Fibroblast of peridontal ligament (primary cell): ENCODE data around the gene CDKN2B.
"Not testable (repeated sequence)": the region's sequence is repeated elsewhere in the genome, so short reads cannot be mapped to it uniquely, and the experiment has no call there.

Experiments used
- DNase-seq: peaks from one replicate; pipeline ENCODE4 v3.0.0-alpha.2; 2010; ENCODE audit errors: extremely low read depth

Gene CDKN2B, protein sequence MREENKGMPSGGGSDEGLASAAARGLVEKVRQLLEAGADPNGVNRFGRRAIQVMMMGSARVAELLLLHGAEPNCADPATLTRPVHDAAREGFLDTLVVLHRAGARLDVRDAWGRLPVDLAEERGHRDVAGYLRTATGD

GRCh38 chr9:22008717-22009505 lies at the start of gene CDKN2B:
CDKN2B (minus strand) TSS chr9:22009305; CDS start chr9:22008953, 352 bp downstream.
- DNase-seq = peak; percentile 97

DNA sequence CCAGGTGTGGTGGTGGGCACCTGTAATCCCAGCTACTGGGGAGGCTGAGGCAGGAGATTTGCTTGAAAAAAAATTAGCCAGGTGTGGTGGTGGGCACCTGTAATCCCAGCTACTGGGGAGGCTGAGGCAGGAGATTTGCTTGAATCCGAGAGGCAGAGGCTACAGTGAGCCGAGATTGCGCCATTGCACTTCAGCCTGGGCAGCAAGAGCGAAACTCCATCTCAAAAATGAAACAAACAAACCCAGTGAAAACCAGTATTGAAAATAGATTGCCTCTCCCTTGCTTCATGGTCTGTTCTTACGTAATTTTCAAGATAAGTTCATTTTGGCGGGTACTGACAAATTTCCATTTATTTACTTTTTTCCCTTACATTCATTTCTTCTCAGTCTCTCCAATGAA lies 48.9 kb upstream of the CDKN2B start:
- DNase-seq = not testable (repeated sequence)

DNA sequence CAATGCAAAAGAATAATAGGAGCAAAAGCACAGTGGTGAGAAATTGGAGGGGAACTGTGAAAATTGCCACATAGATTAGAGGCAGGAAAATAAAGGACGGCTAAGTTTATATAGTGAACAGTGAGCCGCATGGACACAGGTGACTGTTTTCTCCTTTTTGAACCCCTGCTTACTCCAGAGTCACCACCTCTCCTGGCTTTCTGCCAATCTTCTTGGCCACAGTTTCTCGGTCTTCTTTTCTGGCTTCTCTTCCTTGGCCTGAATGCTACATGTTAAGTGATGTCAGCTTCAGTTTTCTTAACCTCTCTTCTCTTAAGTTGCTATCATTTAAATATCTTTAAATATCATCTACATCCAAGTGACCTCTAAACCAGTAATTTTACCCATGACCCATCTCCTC lies 47.3 kb upstream of the CDKN2B start:
- no peak for DNase-seq

DNA sequence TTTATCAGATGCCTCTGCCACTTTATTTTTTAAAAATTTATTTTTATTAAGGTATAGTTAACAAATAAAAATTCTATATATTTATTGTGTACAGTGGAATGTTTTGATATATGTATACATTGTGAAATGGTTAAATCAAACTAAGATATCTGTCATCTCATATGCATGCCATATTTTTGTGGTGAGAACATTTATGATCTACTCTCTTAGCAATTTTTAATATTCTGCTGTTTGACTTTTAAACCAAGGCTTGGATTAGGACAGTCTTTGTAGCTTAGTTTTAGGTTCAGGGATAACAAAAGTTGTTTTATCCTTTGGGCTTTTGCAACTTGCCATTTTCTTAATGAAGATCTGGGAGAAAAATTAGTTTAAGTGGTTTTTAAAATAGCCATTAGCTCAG lies 46.0 kb upstream of the CDKN2B start:
- no peak for DNase-seq

GRCh38 chr9:22054529-22054928 lies 45.4 kb upstream of the CDKN2B start:
- DNase-seq = no peak

GRCh38 chr9:22054076-22054475 lies 45.0 kb upstream of the CDKN2B start:
- no peak for DNase-seq

GRCh38 chr9:22053178-22053577 lies 44.1 kb upstream of the CDKN2B start:
- DNase-seq = peak; percentile 40

DNA sequence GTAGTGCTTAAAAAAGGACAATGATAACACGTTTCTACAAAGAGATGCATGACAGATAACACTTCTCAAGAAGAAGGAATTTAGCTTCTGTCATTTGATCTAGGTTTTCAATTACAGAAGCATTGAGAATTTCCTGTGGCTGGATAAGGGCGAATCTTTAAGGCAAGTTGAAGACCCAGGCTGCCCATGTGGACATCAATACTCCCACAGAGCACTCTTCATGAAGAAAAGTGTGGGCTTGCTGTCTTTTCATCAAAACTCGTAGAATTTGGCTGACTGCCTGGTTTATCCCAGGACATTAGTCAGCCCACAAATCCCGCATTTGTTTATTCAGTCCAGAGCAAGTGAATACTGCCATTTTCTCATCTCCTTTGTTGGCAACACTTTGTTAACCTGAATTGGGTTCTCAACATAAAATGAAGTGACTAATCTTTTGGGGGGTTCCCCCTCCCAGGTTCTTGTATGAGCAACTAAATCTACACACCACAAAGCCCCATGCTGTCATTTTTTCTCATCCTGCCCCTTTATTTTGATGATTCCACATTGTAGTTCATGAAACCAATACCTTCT lies 43.4 kb upstream of the CDKN2B start:
- peak; percentile 97 for DNase-seq

GRCh38 chr9:22050924-22051323 lies 41.8 kb upstream of the CDKN2B start:
- DNase-seq = no peak

GRCh38 chr9:22049411-22049810 lies 40.3 kb upstream of the CDKN2B start:
- no peak for DNase-seq

DNA sequence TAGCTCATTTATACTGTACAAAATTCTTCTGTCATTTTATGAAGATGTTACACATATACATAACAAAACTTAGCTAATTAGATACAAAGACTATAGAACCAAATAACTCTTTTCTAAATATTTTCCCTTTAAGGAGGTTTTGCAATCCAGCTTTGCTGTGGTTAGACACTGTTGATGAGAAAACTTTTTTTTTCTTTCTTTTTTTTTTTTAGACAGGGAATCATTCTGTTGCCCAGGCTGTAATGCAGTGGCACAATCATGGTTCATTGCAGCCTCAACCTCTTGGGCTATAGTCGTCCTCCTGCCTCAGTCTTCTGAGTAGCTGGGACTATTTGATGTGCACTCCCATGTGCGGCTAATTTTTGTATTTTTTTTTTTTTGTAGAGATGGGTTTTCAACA lies 38.5 kb upstream of the CDKN2B start:
- no peak for DNase-seq

GRCh38 chr9:22046243-22046885 lies 37.3 kb upstream of the CDKN2B start:
- no peak for DNase-seq

DNA sequence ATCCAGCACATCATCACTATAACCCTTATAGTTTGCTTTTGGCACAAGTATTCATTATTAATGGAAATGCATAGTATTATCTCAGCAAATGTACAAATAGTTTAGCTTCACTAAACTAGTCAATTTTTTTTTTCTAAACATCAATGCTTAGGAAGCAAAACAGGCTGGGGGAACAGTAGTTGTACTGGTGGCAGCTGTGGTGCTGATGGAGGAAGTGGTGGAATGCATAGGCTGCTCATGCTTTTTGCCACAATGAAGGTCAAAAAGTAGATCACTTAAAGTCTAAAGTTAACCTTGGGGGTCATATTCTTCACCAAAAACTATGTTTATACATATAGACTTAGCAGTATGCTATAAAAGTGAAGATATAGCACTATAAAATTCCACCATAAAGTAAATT lies 36.3 kb upstream of the CDKN2B start:
- no peak for DNase-seq

- DNase-seq = peak; percentile 83
Measured at GRCh38 chr9:22044583-22044982, 35.5 kb upstream of the CDKN2B start.

DNA sequence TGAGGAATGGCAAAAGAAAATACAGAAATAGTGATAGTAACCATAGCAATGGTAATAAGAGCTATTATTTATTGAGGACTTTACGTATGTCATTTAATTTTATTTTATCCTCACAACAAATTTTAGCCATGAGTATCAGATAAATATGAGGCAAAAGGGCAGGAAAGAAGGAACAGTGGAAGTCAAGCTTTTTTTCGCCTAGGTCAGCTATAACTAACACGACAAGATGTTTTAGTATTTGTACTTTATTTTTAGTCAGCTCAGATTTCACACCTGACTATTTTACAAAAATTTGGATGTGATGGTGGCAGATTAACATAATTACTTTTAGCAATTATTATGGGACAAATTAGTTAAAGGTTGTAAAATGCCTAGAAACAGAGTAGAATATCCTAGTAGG lies 34.8 kb upstream of the CDKN2B start:
- no peak for DNase-seq

GRCh38 chr9:22041775-22042174 lies 32.7 kb upstream of the CDKN2B start:
- DNase-seq = peak; percentile 72

GRCh38 chr9:22041344-22041743 lies 32.2 kb upstream of the CDKN2B start:
- no peak for DNase-seq

GRCh38 chr9:22040760-22041159 lies 31.7 kb upstream of the CDKN2B start:
- peak; percentile 92 for DNase-seq

DNA sequence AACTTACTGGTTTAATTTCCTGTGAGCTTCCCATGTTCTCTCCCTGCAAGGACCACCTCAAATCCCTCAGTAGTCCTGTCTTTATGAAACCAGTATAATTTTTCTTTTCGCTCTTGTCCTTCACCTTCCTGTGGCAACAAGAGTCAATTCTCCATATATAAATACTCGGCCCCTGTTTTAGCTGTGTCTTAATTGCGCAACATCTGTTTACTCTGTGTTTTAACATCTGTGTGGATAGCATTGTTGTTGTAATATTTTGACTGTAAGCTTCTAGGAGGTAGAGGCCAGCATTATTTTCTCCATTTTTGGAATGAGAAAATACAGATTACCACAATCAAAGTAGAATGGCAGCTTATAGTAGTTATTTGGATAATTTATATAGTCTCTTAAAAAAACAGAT lies 30.2 kb upstream of the CDKN2B start:
- no peak for DNase-seq

DNA sequence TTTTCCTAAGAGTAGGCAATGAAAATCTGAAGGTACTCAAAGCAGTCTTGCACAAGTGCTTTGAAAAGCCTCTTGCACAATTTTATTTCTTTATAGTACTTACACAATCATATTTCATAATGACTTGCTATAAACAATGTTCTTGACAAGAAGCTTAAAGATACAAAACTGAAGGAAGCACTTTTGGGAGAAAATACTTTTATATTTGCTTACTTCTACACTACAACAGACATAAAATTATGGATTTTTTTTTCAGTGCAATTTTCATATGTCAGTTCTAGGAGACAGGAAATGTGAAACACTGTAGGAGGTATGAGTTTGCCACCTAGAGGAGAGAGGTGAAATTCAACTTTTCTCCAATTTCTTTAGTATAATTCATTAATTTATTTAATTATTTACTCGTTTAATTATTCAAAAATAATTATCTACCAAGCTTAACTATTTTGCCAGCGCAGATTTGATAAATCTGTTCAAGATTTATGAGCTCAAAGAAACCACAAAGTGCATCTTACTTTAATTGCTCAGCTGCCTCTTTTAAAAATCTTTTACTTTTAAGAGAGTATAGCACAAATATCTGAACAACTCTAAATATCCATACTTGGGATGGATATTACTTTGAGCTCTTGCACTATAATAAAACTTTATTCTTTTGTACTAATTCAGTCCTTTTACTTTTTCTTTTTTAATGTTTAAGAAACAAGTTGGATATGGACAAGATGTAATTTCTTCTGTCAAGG lies 29.0 kb upstream of the CDKN2B start:
- peak; percentile 64 for DNase-seq

DNA sequence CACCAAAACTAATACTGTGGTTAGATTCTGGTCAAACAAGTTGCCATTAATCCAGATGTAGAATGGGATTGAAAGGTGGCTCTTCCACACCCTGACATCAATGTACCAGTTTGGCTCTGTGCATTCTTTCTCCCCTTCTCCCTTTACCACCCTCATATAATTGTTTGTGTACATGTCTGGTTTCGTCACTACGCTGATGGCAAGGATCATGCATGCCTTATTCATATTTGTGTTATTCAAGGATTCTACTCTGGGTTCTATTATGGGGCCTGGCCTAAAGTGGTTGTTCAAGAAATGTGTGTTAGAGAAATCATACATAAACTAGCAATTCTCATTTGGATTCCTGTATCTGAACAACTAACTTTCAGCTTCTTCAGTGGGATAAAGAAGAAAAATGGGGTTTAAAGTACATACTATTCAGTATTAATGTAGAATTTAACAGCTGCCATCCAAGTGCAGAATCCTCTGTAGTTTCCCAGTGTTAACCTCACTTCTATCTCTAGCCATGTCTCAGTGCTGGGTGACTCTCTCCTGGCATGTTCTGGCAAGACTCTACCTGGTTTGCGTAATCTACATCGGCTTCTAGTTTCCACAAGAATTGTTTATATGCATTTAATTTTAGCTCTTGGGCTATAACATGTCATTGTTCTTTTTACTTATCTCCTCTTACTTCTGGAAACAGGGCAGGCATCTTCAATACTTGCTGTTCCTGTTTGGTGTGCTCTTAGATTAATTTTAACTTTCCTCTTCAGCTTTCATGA lies 27.9 kb upstream of the CDKN2B start:
- DNase-seq = peak; percentile 55
